Neutrophil (primary cell): ENCODE results near the gene CDH8.

Experiments
- H3K27ac ChIP-seq: fragments of 200-600 bp; sonication (generic); 2 replicates; pipeline ENCODE4 v1.5.1; 2016; ENCODE audit warnings: mild to moderate bottlenecking, moderate library complexity
- H3K27me3 ChIP-seq: fragments of 200-600 bp; sonication (generic); 2 replicates; pipeline ENCODE4 v1.6.0; 2016; ENCODE audit warnings: mild to moderate bottlenecking
- H3K36me3 ChIP-seq: fragments of 200-600 bp; sonication (generic); 2 replicates; pipeline ENCODE4 v1.5.1; 2017
- H3K4me1 ChIP-seq, 2 experiments: fragments of 200-600 bp in 1 of 2; sonication (generic) in 1 of 2; 1 replicate in 1 of 2; 2 replicates in 1 of 2; pipeline versions ENCODE4 v1.5.1 to v1.6.1; 2013 to 2016; ENCODE audit warnings: low read depth in 1 of 2, low read length in 1 of 2, mild to moderate bottlenecking in 1 of 2, moderate library complexity in 1 of 2; ENCODE audit not compliant: control insufficient read depth in 1 of 2, insufficient read depth in 1 of 2
- H3K4me3 ChIP-seq, 2 experiments: fragments of 200-600 bp in 1 of 2; sonication (generic) in 1 of 2; 1 replicate in 1 of 2; 2 replicates in 1 of 2; pipeline ENCODE4 v1.5.1; 2013 to 2016; ENCODE audit warnings: low read depth in 1 of 2, low read length in 1 of 2, mild to moderate bottlenecking in 1 of 2, moderate library complexity in 1 of 2
- H3K9me3 ChIP-seq: fragments of 200-600 bp; sonication (generic); 2 replicates; pipeline ENCODE4 v1.5.1; 2016
- TF ChIP-seq, protein P1 (sequence below): fragments of 200-600 bp; sonication (generic); IDR thresholded peaks from 2 replicates; pipeline ENCODE4 v1.5.1; 2016; ENCODE audit warnings: antibody characterized with exemption

Gene CDH8

GRCh38 chr16:62038225-62038624 lies 2.0 kb upstream of the CDH8 start:
- Histone ChIP-seq H3K9me3 (no peaks in the 10 kb centered on the region), H3K4me1 (no peaks in the 10 kb centered on the region), H3K4me3 (no peak overlapping the region), H3K27me3 (peaks cover 74% of the 10 kb centered on the region), H3K36me3 (no peaks in the 10 kb centered on the region), H3K27ac (no peak overlapping the region)
- TF ChIP-seq, protein P1, sequence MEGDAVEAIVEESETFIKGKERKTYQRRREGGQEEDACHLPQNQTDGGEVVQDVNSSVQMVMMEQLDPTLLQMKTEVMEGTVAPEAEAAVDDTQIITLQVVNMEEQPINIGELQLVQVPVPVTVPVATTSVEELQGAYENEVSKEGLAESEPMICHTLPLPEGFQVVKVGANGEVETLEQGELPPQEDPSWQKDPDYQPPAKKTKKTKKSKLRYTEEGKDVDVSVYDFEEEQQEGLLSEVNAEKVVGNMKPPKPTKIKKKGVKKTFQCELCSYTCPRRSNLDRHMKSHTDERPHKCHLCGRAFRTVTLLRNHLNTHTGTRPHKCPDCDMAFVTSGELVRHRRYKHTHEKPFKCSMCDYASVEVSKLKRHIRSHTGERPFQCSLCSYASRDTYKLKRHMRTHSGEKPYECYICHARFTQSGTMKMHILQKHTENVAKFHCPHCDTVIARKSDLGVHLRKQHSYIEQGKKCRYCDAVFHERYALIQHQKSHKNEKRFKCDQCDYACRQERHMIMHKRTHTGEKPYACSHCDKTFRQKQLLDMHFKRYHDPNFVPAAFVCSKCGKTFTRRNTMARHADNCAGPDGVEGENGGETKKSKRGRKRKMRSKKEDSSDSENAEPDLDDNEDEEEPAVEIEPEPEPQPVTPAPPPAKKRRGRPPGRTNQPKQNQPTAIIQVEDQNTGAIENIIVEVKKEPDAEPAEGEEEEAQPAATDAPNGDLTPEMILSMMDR, result no peak

DNA sequence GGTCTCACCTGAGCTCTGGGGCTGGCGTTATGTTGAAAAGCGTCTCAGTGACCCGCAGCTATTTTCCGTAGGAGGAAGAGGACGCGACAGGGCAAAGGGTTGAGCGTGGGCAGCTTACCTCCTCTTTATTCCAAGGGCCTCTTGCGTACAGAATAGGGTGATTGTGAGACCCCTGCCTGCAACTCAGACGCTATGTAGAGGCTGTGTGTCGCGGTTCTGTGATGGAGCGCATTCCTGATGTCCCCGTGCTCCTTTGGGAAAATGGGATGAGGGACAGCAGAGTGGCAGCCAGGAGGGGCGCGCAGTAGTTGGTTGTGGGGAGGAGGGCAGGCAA lies 531 bp upstream of the CDH8 start:
- Histone ChIP-seq H3K27me3 (peaks cover 82% of the 10 kb centered on the region), H3K9me3 (no peaks in the 10 kb centered on the region), H3K36me3 (no peaks in the 10 kb centered on the region), H3K27ac (no peak overlapping the region), H3K4me3 (no peak overlapping the region), H3K4me1 (no peaks in the 10 kb centered on the region)
- TF ChIP-seq, protein P1, result no peak

GRCh38 chr16:62035115-62036092 lies 834 bp downstream of the CDH8 start:
- Histone ChIP-seq H3K4me1 (no peaks in the 10 kb centered on the region), H3K27me3 (peaks cover 71% of the 10 kb centered on the region), H3K27ac (no peak overlapping the region), H3K4me3 (no peak overlapping the region), H3K36me3 (no peaks in the 10 kb centered on the region), H3K9me3 (no peaks in the 10 kb centered on the region)
- TF ChIP-seq, protein P1, result no peak

- no peaks in the 10 kb centered on the region for H3K9me3 ChIP-seq
- no peak overlapping the region for H3K27ac ChIP-seq
- H3K4me3 ChIP-seq, result no peak overlapping the region
- peaks cover 65% of the 10 kb centered on the region for H3K27me3 ChIP-seq
- no peaks in the 10 kb centered on the region for H3K36me3 ChIP-seq
- TF ChIP-seq, protein P1, result no peak
- H3K4me1 ChIP-seq, result no peaks in the 10 kb centered on the region
Measured at GRCh38 chr16:62034231-62035114, 1.8 kb downstream of the CDH8 start.

- Histone ChIP-seq H3K27ac (no peak overlapping the region), H3K9me3 (no peaks in the 10 kb centered on the region), H3K27me3 (peaks cover 59% of the 10 kb centered on the region), H3K36me3 (no peaks in the 10 kb centered on the region), H3K4me1 (no peaks in the 10 kb centered on the region), H3K4me3 (no peak overlapping the region)
- TF ChIP-seq, protein P1, result no peak
Measured at GRCh38 chr16:62033065-62033464, 3.2 kb downstream of the CDH8 start.
